HEK293T (cell line): ENCODE data around the gene EPS8L3.

ENCODE experiments used
- BHLHE40 ChIP-seq: fragments of 450-650 bp; IDR thresholded peaks from 2 replicates; pipeline ENCODE4 v1.6.1; 2016; ENCODE audit warnings: mild to moderate bottlenecking, moderate library complexity, borderline replicate concordance
- CTBP1 ChIP-seq: fragments of 450-650 bp; IDR thresholded peaks from 2 replicates; pipeline ENCODE4 v1.6.1; 2016; ENCODE audit warnings: borderline replicate concordance
- FOXM1 ChIP-seq: fragments of 450-650 bp; IDR thresholded peaks from 2 replicates; pipeline ENCODE4 v1.6.1; 2017; ENCODE audit warnings: mild to moderate bottlenecking, borderline replicate concordance
- HDGF ChIP-seq: fragments of 450-650 bp; IDR thresholded peaks from 2 replicates; pipeline ENCODE4 v1.6.1; 2017; ENCODE audit warnings: antibody characterized with exemption, borderline replicate concordance
- LEF1 ChIP-seq: fragments of 450-650 bp; IDR thresholded peaks from 2 replicates; pipeline ENCODE4 v1.6.1; 2017; ENCODE audit warnings: mild to moderate bottlenecking, borderline replicate concordance
- NFRKB ChIP-seq: fragments of 450-650 bp; IDR thresholded peaks from 2 replicates; pipeline ENCODE4 v1.6.1; 2016; ENCODE audit warnings: mild to moderate bottlenecking, moderate library complexity
- ZNF384 ChIP-seq: fragments of 450-650 bp; IDR thresholded peaks from 2 replicates; pipeline ENCODE4 v1.6.1; 2016

DNA sequence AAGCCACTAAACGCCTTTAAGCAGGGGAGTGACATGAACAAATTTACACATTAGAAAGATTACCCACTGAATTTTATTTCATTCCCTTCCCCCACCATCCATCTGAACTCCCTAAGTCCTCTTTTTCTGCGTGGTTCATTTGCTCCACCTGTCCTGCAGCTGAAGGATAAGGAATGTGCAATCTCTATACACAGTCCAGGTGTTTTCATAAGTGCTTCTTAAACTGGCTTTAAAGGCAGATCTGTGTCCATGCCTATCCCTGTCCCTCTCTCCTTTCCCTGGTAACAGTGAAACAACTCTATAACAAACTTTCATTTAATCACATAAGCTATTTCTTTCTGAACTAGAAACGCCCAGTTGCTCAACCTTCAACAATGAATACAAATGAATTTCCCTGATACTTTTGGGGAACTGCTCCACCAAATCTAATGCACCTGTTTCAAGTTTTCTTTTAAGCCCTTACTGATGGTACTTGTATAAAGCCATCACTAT, 31.3 kb downstream of the EPS8L3 start:
- TF ChIP-seq NFRKB (no peak), FOXM1 (no peak), ZNF384 (no peak), LEF1 (no peak), HDGF (no peak), CTBP1 (no peak), BHLHE40 (no peak)
